C4-2B (cell line): ENCODE measurements around the gene SLC22A1.
A peak's percentile ranks its signal among the peaks of the same experiment; 100 is the strongest.

Experiments
- H3K27ac ChIP-seq: fragments of 450-650 bp; 2 replicates; pipeline ENCODE4 v1.5.1; 2017
- CTCF ChIP-seq: fragments of 450-650 bp; conservative IDR thresholded peaks from 2 replicates; pipeline ENCODE4 v1.5.1; 2017; ENCODE audit warnings: mild to moderate bottlenecking
- ZFX ChIP-seq: fragments of 450-650 bp; IDR thresholded peaks from 2 replicates; pipeline ENCODE4 v1.6.1; 2017

The SLC22A1 gene

GRCh38 chr6:160137130-160137988 lies 15.7 kb downstream of the SLC22A1 start:
- TF ChIP-seq CTCF (no peak), ZFX (no peak)
- H3K27ac ChIP-seq = peak overlapping the region; percentile 56

- peak overlapping the region; percentile 73 for H3K27ac ChIP-seq
- TF ChIP-seq CTCF = peak; percentile 81
- TF ChIP-seq ZFX = no peak
These were observed 16.6 kb downstream of the SLC22A1 start for GRCh38 chr6:160137989-160138835.

GRCh38 chr6:160138839-160139419 lies 17.3 kb downstream of the SLC22A1 start:
- H3K27ac ChIP-seq = peak overlapping the region; percentile 73
- no peak for TF ChIP-seq ZFX
- TF ChIP-seq CTCF = no peak

- H3K27ac ChIP-seq = peak overlapping the region; percentile 73
- TF ChIP-seq CTCF = no peak
- no peak for TF ChIP-seq ZFX
These were observed 17.8 kb downstream of the SLC22A1 start for GRCh38 chr6:160139420-160139851.

- peak overlapping the region; percentile 73 for H3K27ac ChIP-seq
These were observed 18.9 kb downstream of the SLC22A1 start for GRCh38 chr6:160140493-160140892.

GRCh38 chr6:160141001-160141726 lies 19.5 kb downstream of the SLC22A1 start:
- H3K27ac ChIP-seq = peak overlapping the region; percentile 73
- TF ChIP-seq CTCF = no peak
- TF ChIP-seq ZFX = no peak

GRCh38 chr6:160142115-160142715 lies 20.6 kb downstream of the SLC22A1 start:
- H3K27ac ChIP-seq = peak overlapping the region; percentile 73

More at GRCh38 chr6:160142115-160142715, 20.6 kb downstream of the SLC22A1 start:
- TF ChIP-seq CTCF = no peak
- no peak for TF ChIP-seq ZFX
